ENCODE data around the gene MAT1A. TPM values are rescaled to one million over a fixed set of nuclear protein-coding genes. Genes with fewer than 3 reads are reported as not detected.

MAT1A gene
- total and polyA plus RNA-seq, 2 of the 8 experiments (the other 6 are each of a cell fraction or from before 2014, with no cell fraction given) = 4.1 to 6.4 TPM

DNA sequence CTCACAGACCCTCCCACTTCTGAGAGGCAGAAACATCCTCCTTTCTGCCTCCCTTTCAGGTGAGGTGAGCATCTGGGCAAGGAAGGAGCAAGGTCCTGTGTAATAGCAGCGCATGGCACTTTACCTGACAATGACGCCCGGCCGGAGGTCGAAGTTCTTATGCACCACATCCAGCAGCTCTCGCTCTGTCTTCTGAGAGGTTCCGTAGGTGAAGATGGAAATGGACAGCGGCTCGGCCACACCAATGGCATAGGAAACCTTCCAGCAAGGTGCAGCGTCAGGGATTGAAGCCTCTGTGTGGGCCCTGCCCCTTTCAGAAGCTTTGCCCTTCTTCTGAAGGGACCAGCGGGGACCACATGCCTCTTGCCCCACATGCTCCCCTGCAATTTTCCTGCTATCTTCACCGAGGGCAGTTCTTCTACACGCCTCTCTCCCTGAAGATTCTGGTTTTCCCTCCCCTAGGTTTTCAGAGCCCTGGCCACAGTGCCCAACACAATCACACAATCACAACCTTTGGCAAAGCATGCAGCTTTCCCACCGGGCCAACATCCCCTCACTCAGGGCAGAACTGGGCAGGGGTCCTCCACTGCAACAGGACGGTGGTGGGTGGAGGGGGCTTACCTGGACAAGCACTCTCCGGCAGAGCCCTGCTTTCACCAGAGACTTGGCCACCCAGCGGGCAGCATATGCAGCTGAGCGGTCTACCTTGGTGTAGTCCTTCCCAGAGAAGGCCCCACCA lies 14.9 kb downstream of the MAT1A start (continued):
- TF ChIP-seq, protein P1, sequence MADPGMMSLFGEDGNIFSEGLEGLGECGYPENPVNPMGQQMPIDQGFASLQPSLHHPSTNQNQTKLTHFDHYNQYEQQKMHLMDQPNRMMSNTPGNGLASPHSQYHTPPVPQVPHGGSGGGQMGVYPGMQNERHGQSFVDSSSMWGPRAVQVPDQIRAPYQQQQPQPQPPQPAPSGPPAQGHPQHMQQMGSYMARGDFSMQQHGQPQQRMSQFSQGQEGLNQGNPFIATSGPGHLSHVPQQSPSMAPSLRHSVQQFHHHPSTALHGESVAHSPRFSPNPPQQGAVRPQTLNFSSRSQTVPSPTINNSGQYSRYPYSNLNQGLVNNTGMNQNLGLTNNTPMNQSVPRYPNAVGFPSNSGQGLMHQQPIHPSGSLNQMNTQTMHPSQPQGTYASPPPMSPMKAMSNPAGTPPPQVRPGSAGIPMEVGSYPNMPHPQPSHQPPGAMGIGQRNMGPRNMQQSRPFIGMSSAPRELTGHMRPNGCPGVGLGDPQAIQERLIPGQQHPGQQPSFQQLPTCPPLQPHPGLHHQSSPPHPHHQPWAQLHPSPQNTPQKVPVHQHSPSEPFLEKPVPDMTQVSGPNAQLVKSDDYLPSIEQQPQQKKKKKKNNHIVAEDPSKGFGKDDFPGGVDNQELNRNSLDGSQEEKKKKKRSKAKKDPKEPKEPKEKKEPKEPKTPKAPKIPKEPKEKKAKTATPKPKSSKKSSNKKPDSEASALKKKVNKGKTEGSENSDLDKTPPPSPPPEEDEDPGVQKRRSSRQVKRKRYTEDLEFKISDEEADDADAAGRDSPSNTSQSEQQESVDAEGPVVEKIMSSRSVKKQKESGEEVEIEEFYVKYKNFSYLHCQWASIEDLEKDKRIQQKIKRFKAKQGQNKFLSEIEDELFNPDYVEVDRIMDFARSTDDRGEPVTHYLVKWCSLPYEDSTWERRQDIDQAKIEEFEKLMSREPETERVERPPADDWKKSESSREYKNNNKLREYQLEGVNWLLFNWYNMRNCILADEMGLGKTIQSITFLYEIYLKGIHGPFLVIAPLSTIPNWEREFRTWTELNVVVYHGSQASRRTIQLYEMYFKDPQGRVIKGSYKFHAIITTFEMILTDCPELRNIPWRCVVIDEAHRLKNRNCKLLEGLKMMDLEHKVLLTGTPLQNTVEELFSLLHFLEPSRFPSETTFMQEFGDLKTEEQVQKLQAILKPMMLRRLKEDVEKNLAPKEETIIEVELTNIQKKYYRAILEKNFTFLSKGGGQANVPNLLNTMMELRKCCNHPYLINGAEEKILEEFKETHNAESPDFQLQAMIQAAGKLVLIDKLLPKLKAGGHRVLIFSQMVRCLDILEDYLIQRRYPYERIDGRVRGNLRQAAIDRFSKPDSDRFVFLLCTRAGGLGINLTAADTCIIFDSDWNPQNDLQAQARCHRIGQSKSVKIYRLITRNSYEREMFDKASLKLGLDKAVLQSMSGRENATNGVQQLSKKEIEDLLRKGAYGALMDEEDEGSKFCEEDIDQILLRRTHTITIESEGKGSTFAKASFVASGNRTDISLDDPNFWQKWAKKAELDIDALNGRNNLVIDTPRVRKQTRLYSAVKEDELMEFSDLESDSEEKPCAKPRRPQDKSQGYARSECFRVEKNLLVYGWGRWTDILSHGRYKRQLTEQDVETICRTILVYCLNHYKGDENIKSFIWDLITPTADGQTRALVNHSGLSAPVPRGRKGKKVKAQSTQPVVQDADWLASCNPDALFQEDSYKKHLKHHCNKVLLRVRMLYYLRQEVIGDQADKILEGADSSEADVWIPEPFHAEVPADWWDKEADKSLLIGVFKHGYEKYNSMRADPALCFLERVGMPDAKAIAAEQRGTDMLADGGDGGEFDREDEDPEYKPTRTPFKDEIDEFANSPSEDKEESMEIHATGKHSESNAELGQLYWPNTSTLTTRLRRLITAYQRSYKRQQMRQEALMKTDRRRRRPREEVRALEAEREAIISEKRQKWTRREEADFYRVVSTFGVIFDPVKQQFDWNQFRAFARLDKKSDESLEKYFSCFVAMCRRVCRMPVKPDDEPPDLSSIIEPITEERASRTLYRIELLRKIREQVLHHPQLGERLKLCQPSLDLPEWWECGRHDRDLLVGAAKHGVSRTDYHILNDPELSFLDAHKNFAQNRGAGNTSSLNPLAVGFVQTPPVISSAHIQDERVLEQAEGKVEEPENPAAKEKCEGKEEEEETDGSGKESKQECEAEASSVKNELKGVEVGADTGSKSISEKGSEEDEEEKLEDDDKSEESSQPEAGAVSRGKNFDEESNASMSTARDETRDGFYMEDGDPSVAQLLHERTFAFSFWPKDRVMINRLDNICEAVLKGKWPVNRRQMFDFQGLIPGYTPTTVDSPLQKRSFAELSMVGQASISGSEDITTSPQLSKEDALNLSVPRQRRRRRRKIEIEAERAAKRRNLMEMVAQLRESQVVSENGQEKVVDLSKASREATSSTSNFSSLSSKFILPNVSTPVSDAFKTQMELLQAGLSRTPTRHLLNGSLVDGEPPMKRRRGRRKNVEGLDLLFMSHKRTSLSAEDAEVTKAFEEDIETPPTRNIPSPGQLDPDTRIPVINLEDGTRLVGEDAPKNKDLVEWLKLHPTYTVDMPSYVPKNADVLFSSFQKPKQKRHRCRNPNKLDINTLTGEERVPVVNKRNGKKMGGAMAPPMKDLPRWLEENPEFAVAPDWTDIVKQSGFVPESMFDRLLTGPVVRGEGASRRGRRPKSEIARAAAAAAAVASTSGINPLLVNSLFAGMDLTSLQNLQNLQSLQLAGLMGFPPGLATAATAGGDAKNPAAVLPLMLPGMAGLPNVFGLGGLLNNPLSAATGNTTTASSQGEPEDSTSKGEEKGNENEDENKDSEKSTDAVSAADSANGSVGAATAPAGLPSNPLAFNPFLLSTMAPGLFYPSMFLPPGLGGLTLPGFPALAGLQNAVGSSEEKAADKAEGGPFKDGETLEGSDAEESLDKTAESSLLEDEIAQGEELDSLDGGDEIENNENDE (IDR thresholded peaks at IDR 0.05; ENCODE audit: insufficient replicate concordance, low read length) = no peak
- TF ChIP-seq CHD1 (IDR thresholded peaks at IDR 0.05; ENCODE audit: low read depth, low read length) (no peak), JUN (IDR thresholded peaks at IDR 0.05; ENCODE audit: low read depth, low read length) (no peak), SUZ12 (IDR thresholded peaks at IDR 0.05; ENCODE audit: low read length) (no peak), RFX5 (IDR thresholded peaks at IDR 0.05; ENCODE audit: borderline replicate concordance, low read depth, low read length) (no peak)
